Measurements from ENCODE around the gene POLA1.

DNA sequence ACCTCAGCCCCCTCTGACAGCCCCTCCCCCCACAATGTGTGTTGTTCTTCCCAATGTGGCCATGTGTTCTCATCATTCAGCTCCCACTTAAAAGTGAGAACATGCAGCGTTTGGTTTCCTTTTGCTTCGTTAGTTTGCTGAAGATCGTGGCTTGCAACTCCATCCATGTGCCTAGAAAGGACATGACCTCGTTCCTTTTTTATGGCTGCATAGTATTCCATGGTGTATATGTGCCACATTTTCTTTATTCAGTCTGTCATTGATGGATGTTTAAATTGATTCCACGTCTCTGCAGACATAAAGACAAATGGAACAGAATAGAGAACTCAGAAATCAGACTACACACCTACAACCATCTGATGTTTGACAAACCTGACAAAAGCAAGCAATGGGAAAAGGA lies 276.1 kb downstream of the POLA1 start:
- TF ChIP-seq, protein P1, sequence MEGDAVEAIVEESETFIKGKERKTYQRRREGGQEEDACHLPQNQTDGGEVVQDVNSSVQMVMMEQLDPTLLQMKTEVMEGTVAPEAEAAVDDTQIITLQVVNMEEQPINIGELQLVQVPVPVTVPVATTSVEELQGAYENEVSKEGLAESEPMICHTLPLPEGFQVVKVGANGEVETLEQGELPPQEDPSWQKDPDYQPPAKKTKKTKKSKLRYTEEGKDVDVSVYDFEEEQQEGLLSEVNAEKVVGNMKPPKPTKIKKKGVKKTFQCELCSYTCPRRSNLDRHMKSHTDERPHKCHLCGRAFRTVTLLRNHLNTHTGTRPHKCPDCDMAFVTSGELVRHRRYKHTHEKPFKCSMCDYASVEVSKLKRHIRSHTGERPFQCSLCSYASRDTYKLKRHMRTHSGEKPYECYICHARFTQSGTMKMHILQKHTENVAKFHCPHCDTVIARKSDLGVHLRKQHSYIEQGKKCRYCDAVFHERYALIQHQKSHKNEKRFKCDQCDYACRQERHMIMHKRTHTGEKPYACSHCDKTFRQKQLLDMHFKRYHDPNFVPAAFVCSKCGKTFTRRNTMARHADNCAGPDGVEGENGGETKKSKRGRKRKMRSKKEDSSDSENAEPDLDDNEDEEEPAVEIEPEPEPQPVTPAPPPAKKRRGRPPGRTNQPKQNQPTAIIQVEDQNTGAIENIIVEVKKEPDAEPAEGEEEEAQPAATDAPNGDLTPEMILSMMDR (IDR thresholded peaks at IDR 0.05) = no peak
- TF ChIP-seq POLR2A (IDR thresholded peaks at IDR 0.05) (no peak), POLR2AphosphoS5 (IDR thresholded peaks at IDR 0.05) (no peak)
